Esophagus muscularis mucosa (tissue), 4 donors: Measurements from ENCODE around the gene LRP10. TPM values are rescaled to one million over a fixed set of nuclear protein-coding genes. Genes with fewer than 3 reads are reported as not detected.
"Not testable (repeated sequence)": the region's sequence is repeated elsewhere in the genome, so short reads cannot be mapped to it uniquely, and the experiment has no call there.

Experiments used
- DNase-seq: peaks from one replicate; pipeline ENCODE4 v3.0.0-alpha.2; 2017; ENCODE audit errors: extremely low spot score
- H3K27ac ChIP-seq, 4 donors: fragments of 200-600 bp; sonication (generic); replicated peaks in 1 of 4; 1 replicate in 3 of 4; 2 replicates in 1 of 4; pipeline ENCODE4 v1.5.1; 2016 to 2019; ENCODE audit warnings: mild to moderate bottlenecking in 1 of 4
- H3K27me3 ChIP-seq, 4 donors: fragments of 200-600 bp; sonication (generic); one replicate each; pipeline versions ENCODE4 v1.5.1 to v1.6.0; 2016 to 2019
- H3K36me3 ChIP-seq, 4 donors: fragments of 200-600 bp; sonication (generic); one replicate each; pipeline ENCODE4 v1.5.1; 2016 to 2019
- H3K4me1 ChIP-seq, 4 donors: fragments of 200-600 bp; sonication (generic); one replicate each; pipeline ENCODE4 v1.5.1; 2016 to 2019
- H3K4me3 ChIP-seq, 4 donors: fragments of 200-600 bp; sonication (generic); 1 replicate in 2 of 4; 2 replicates in 2 of 4; pipeline ENCODE4 v1.5.1; 2016 to 2019; ENCODE audit warnings: mild to moderate bottlenecking in 4 of 4, moderate library complexity in 1 of 4
- H3K9me3 ChIP-seq, 4 donors: fragments of 200-600 bp; sonication (generic); 1 replicate in 3 of 4; 2 replicates in 1 of 4; pipeline ENCODE4 v1.5.1; 2016 to 2019
- CTCF ChIP-seq, 3 experiments: fragments of 200-600 bp in 2 of 3; fragments of 450-650 bp in 1 of 3; sonication (generic) in 2 of 3; IDR thresholded peaks; one replicate each; pipeline ENCODE4 v1.5.1; 2017 to 2019; ENCODE audit warnings: antibody characterized with exemption in 3 of 3, mild to moderate bottlenecking in 2 of 3, moderate library complexity in 1 of 3
- EP300 ChIP-seq: sonication (generic); formaldehyde crosslinking; IDR thresholded peaks from one replicate; pipeline ENCODE4 v1.6.1; 2017; ENCODE audit warnings: antibody characterized with exemption
- POLR2A ChIP-seq: fragments of 450-650 bp; IDR thresholded peaks from one replicate; pipeline ENCODE4 v1.6.1; 2017; ENCODE audit warnings: antibody characterized with exemption, moderate library complexity, mild to moderate bottlenecking, low read depth
- POLR2AphosphoS5 ChIP-seq, 2 donors: sonication (generic); formaldehyde crosslinking; IDR thresholded peaks; one replicate each; pipeline ENCODE4 v1.6.1; 2017; ENCODE audit warnings: antibody characterized with exemption in 2 of 2
- WGBS: methylation state at CpG from one replicate; pipeline ENCODE4 v1.1.5; 2018; 5-methylcytosine and 5-hydroxymethylcytosine counted together
- intact Hi-C: fragments of 100-400 bp; cut with DNase I; formaldehyde crosslinking; loops from one replicate; pipeline ENCODE4 v1.15.1; 2023
- total RNA-seq, 4 donors: library from RNA; depleted of rRNA; stranded (reverse); fragments of >200 nt; gene quantifications; one replicate each; pipeline versions ENCODE4 v1.1.0 to v1.2.1, GENCODE V29; 2016

LRP10 gene
- total RNA-seq, 4 donors from 2014 or later: 111 to 279 (median 197) TPM

GRCh38 chr14:22850944-22851764 is 20.4 kb upstream of the LRP10 start:
- Histone ChIP-seq H3K4me1 (peaks cover 64 to 75% (median 73%) of the 10 kb centered on the region in 4 donors), H3K36me3 (peaks cover 3 to 10% (median 9%) of the 10 kb centered on the region in 4 donors), H3K9me3 (no peaks in the 10 kb centered on the region), H3K27ac (peak overlapping the region; percentile 84 to 93 (median 88)), H3K27me3 (no peaks in the 10 kb centered on the region), H3K4me3 (peak overlapping the region in 2 of 4 donors; percentile 12 to 14)
- 22% methylated on average over 5 of the region's 9 CpGs for WGBS
- TF ChIP-seq EP300 (no peak), POLR2AphosphoS5 (IDR thresholded peaks at IDR 0.05) (peak; percentile 78 to 85), POLR2A (no peak)
- peak; percentile 96 for DNase-seq
- intact Hi-C loops: loop anchor here (2.0 to 10.0 kb wide), 2 partner anchors 14 to 296 kb away; partner anchors contain the start of gene MMP14

GRCh38 chr14:22852178-22852577 is 19.4 kb upstream of the LRP10 start:
- not testable (repeated sequence) for H3K27me3 ChIP-seq, H3K36me3 ChIP-seq, H3K9me3 ChIP-seq, H3K4me3 ChIP-seq, DNase-seq
- intact Hi-C loops: loop anchor here (10.0 kb wide), 1 partner anchor 297 kb away; no protein-coding TSS in a partner anchor
- H3K4me1 ChIP-seq: peaks cover 55 to 65% (median 63%) of the 10 kb centered on the region in 4 donors
- peak overlapping the region; percentile 84 to 93 (median 88) for H3K27ac ChIP-seq
- 83% methylated on average over 12 of the region's 12 CpGs for WGBS

- peak overlapping the region in 3 of 4 donors; percentile 86 to 93 (median 91) for H3K27ac ChIP-seq
- DNase-seq: no peak
- 81% methylated on average over 2 of the region's 2 CpGs for WGBS
These were observed 19.0 kb upstream of the LRP10 start for GRCh38 chr14:22852599-22852939.

GRCh38 chr14:22852940-22853767 is 18.4 kb upstream of the LRP10 start:
- DNase-seq: peak; percentile 99
- peak overlapping the region; percentile 45 to 60 (median 46) for H3K4me3 ChIP-seq
- H3K9me3 ChIP-seq: no peaks in the 10 kb centered on the region
- H3K36me3 ChIP-seq: no peaks in the 10 kb centered on the region
- peaks cover 46 to 55% (median 53%) of the 10 kb centered on the region in 4 donors for H3K4me1 ChIP-seq
- 1% methylated on average over 9 of the region's 20 CpGs for WGBS
- intact Hi-C loops: loop anchor here (1.0 to 10.0 kb wide), 2 partner anchors 31 to 298 kb away; no protein-coding TSS in a partner anchor
- H3K27me3 ChIP-seq: no peaks in the 10 kb centered on the region
- peak overlapping the region; percentile 36 to 93 (median 88) for H3K27ac ChIP-seq
- TF ChIP-seq CTCF (IDR thresholded peaks at IDR 0.05) (peak; percentile 73 to 94 (median 91)), POLR2AphosphoS5 (IDR thresholded peaks at IDR 0.05) (peak; percentile 30 to 62), EP300 (no peak), POLR2A (no peak)

More at GRCh38 chr14:22852599-22852939, 19.0 kb upstream of the LRP10 start:
- Histone ChIP-seq H3K27me3 (no peaks in the 10 kb centered on the region), H3K4me3 (no peak overlapping the region), H3K36me3 (no peaks in the 10 kb centered on the region), H3K4me1 (peaks cover 51 to 61% (median 59%) of the 10 kb centered on the region in 4 donors), H3K9me3 (no peaks in the 10 kb centered on the region)
- intact Hi-C loops: loop anchor here (10.0 kb wide), 1 partner anchor 298 kb away; no protein-coding TSS in a partner anchor
- TF ChIP-seq EP300: no peak
- no peak for TF ChIP-seq CTCF (IDR thresholded peaks at IDR 0.05)
- TF ChIP-seq POLR2AphosphoS5 (IDR thresholded peaks at IDR 0.05): no peak
- no peak for TF ChIP-seq POLR2A

GRCh38 chr14:22854296-22854695 is 17.2 kb upstream of the LRP10 start:
- H3K9me3 ChIP-seq, H3K36me3 ChIP-seq, H3K4me3 ChIP-seq, DNase-seq, H3K27ac ChIP-seq, H3K27me3 ChIP-seq: not testable (repeated sequence)
- intact Hi-C loops: loop anchor here (10.0 kb wide), 1 partner anchor 299 kb away; no protein-coding TSS in a partner anchor
- WGBS: 96% methylated on average over 11 of the region's 11 CpGs
- H3K4me1 ChIP-seq: peaks cover 34 to 44% (median 42%) of the 10 kb centered on the region in 4 donors
